Right lobe of liver (tissue), 6 donors: ENCODE results near the gene MCFD2. TPM values are rescaled to one million over a fixed set of nuclear protein-coding genes. Genes with fewer than 3 reads are reported as not detected.

ENCODE experiments used
- ATAC-seq, 4 donors: fragments of 200-7000 bp; cut with Tn5 transposase; one replicate each; pipeline ENCODE4 v1.9.1; 2020; ENCODE audit warnings: mild to moderate bottlenecking in 4 of 4, moderate library complexity in 4 of 4
- DNase-seq, 3 donors: peaks; one replicate each; pipeline ENCODE4 v3.0.0-alpha.2; 2020
- H3K27ac ChIP-seq, 3 donors: fragments of 200-600 bp; one replicate each; pipeline ENCODE4 v1.8.0; 2022
- H3K27me3 ChIP-seq, 2 donors: fragments of 200-600 bp; one replicate each; pipeline ENCODE4 v1.8.0; 2022
- H3K36me3 ChIP-seq, 4 donors: fragments of 200-600 bp; sonication (generic) in 1 of 4; one replicate each; pipeline versions ENCODE4 v1.5.1 to v1.8.0; 2017 to 2022; ENCODE audit warnings: control low read depth in 1 of 4
- H3K4me1 ChIP-seq, 4 donors: fragments of 200-600 bp; sonication (generic) in 1 of 4; one replicate each; pipeline versions ENCODE4 v1.5.1 to v1.8.0; 2017 to 2022; ENCODE audit warnings: control low read depth in 1 of 4
- H3K4me3 ChIP-seq, 3 donors: fragments of 200-600 bp; one replicate each; pipeline ENCODE4 v1.8.0; 2022
- H3K9me3 ChIP-seq, 4 donors: fragments of 200-600 bp; sonication (generic) in 1 of 4; one replicate each; pipeline versions ENCODE4 v1.5.1 to v1.8.0; 2017 to 2022; ENCODE audit warnings: control low read depth in 1 of 4
- POLR2A ChIP-seq: fragments of 450-650 bp; IDR thresholded peaks from one replicate; pipeline ENCODE4 v1.6.1; 2017; ENCODE audit warnings: antibody characterized with exemption, mild to moderate bottlenecking
- WGBS: methylation state at CpG from one replicate; pipeline ENCODE4 v1.1.6; 2018; ENCODE audit warnings: low coverage, low lambda C conversion rate; ENCODE audit not compliant: insufficient coverage; ENCODE audit errors: missing lambda C conversion rate; 5-methylcytosine and 5-hydroxymethylcytosine counted together
- intact Hi-C, 2 donors: fragments of 100-400 bp; cut with DNase I; formaldehyde crosslinking; loops; one replicate each; pipeline versions ENCODE4 v1.11.2 to v1.14.1; 2022
- long read RNA-seq: library from polyadenylated mRNA; unstranded; transcript quantifications from one replicate; pipeline ENCODE4 v2.0.0, GENCODE V29; 2019
- total RNA-seq, 6 experiments: library from RNA; depleted of rRNA in 2 of 6; stranded (reverse); fragments of >200 nt in 2 of 6; fragmentation: NEBNext Ultra II Directional in 3 of 6; extraction: Animal tissue kit (Norgen Biotek cat#: 25700) in 3 of 6; gene quantifications; one replicate each; pipeline versions ENCODE4 v1.1.0 to v1.2.4, GENCODE V29; 2016 to 2023
- TF ChIP-seq, protein P1 (sequence below), 4 donors: fragments of 200-600 bp in 3 of 4; fragments of 450-650 bp in 1 of 4; IDR thresholded peaks; one replicate each; pipeline versions ENCODE4 v1.5.1 to v1.8.0; 2016 to 2022; ENCODE audit warnings: antibody characterized with exemption in 4 of 4, mild to moderate bottlenecking in 2 of 4
- donor health status: DM: no; HTN: yes; CAD: no.
- donor health status: DM: no; HTN: no; CAD: no.
- donor health status: DM: no; HTN: no; CAD: no.
- donor health status: DM: no; HTN: yes; CAD: no.
- donor health status: DM: no; HTN: yes; CAD: no.

MCFD2 gene
- total RNA-seq = 100 to 1,000 TPM in 3 of 6 experiments, 10 to 100 TPM in 3; 85.0 to 147 (median 99.2) TPM
- long read RNA-seq, full-length matches to known transcripts = 13 of 14 reads
- long read RNA-seq, partial matches to known transcripts = 0 of 14 reads
- long read RNA-seq, other reads (novel, unspliced or antisense) = 1 of 14 reads

- WGBS = 0% methylated on average over 2 of the region's 38 CpGs
- H3K4me1 ChIP-seq = peaks cover 0 to 44% (median 14%) of the 10 kb centered on the region in 4 donors
- intact Hi-C loops = no loop called here
These were observed at the start of gene MCFD2 for GRCh38 chr2:46915281-46915810. TSS of gene MCFD2 (minus strand) at chr2:46915806. CDS start at chr2:46909171, 6,635 bp downstream.

GRCh38 chr2:46964835-46965560 lies 49.4 kb upstream of the MCFD2 start:
- ATAC-seq (peak; percentile 63 to 73 (median 66)), DNase-seq (peak in 1 of 3 donors; percentile 40)
- Histone ChIP-seq H3K9me3 (no peaks in the 10 kb centered on the region), H3K27me3 (no peaks in the 10 kb centered on the region), H3K36me3 (no peaks in the 10 kb centered on the region), H3K27ac (peak overlapping the region in 1 of 3 donors; percentile 14), H3K4me3 (no peak overlapping the region), H3K4me1 (peaks cover 0 to 58% (median 32%) of the 10 kb centered on the region in 4 donors)
- 42% methylated on average over 6 of the region's 12 CpGs for WGBS
- intact Hi-C loops = no loop called here
- no peak for TF ChIP-seq POLR2A
- TF ChIP-seq, protein P1, sequence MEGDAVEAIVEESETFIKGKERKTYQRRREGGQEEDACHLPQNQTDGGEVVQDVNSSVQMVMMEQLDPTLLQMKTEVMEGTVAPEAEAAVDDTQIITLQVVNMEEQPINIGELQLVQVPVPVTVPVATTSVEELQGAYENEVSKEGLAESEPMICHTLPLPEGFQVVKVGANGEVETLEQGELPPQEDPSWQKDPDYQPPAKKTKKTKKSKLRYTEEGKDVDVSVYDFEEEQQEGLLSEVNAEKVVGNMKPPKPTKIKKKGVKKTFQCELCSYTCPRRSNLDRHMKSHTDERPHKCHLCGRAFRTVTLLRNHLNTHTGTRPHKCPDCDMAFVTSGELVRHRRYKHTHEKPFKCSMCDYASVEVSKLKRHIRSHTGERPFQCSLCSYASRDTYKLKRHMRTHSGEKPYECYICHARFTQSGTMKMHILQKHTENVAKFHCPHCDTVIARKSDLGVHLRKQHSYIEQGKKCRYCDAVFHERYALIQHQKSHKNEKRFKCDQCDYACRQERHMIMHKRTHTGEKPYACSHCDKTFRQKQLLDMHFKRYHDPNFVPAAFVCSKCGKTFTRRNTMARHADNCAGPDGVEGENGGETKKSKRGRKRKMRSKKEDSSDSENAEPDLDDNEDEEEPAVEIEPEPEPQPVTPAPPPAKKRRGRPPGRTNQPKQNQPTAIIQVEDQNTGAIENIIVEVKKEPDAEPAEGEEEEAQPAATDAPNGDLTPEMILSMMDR (IDR thresholded peaks at IDR 0.05) = no peak

More at GRCh38 chr2:46915281-46915810, at the start of gene MCFD2:
- no peak for TF ChIP-seq POLR2A
- TF ChIP-seq, protein P1 (IDR thresholded peaks at IDR 0.05) = no peak
- peaks cover 0 to 11% (median 4%) of the 10 kb centered on the region in 4 donors for H3K36me3 ChIP-seq
- no peaks in the 10 kb centered on the region for H3K27me3 ChIP-seq
- DNase-seq = peak in 2 of 3 donors; percentile 49 to 53
- peak; percentile 20 to 42 (median 30) for ATAC-seq
- no peaks in the 10 kb centered on the region for H3K9me3 ChIP-seq
- H3K27ac ChIP-seq = peak within 1 kb of the TSS; percentile 93 to 98 (median 96)
- H3K4me3 ChIP-seq = peak within 1 kb of the TSS; percentile 99 to 100 (median 99)

GRCh38 chr2:46963941-46964673 lies 48.5 kb upstream of the MCFD2 start:
- TF ChIP-seq, protein P1 (IDR thresholded peaks at IDR 0.05) = no peak
- no peak for TF ChIP-seq POLR2A
- Histone ChIP-seq H3K27me3 (no peaks in the 10 kb centered on the region), H3K4me1 (peaks cover 0 to 51% (median 28%) of the 10 kb centered on the region in 4 donors), H3K4me3 (no peak overlapping the region), H3K36me3 (no peaks in the 10 kb centered on the region), H3K9me3 (no peaks in the 10 kb centered on the region), H3K27ac (peak overlapping the region in 1 of 3 donors; percentile 6)
- DNase-seq (no peak), ATAC-seq (no peak)
- intact Hi-C loops = no loop called here
- WGBS = 75% methylated on average over 5 of the region's 7 CpGs

- ATAC-seq (no peak), DNase-seq (no peak)
- intact Hi-C loops = no loop called here
- no peak for TF ChIP-seq POLR2A
- TF ChIP-seq, protein P1 (IDR thresholded peaks at IDR 0.05) = no peak
- H3K36me3 ChIP-seq = no peaks in the 10 kb centered on the region
- no peaks in the 10 kb centered on the region for H3K9me3 ChIP-seq
- H3K4me1 ChIP-seq = peaks cover 0 to 43% (median 24%) of the 10 kb centered on the region in 4 donors
- WGBS = 90% methylated on average over 3 of the region's 4 CpGs
- H3K27ac ChIP-seq = no peak overlapping the region
- H3K27me3 ChIP-seq = no peaks in the 10 kb centered on the region
- no peak overlapping the region for H3K4me3 ChIP-seq
These were observed 47.6 kb upstream of the MCFD2 start for GRCh38 chr2:46963210-46963609.
